BJ (cell line): ENCODE measurements around the gene ZIC5. TPM values are rescaled to one million over a fixed set of nuclear protein-coding genes. Genes with fewer than 3 reads are reported as not detected.
A peak's percentile ranks its signal among the peaks of the same experiment; 100 is the strongest.

Source experiments
- CTCF ChIA-PET: fragments of 350-600 bp; formaldehyde crosslinking; extraction: SDS; loops from one replicate; lab custom pipeline; 2021; ENCODE audit warnings: antibody characterized with exemption, inconsistent platforms; lab: Yijun Ruan, JAX
- POLR2A ChIA-PET: fragments of 300-600 bp; sonication (Branson Sonifier 250); formaldehyde crosslinking; extraction: SDS; loops from one replicate; lab custom pipeline; 2021; ENCODE audit warnings: antibody characterized with exemption; lab: Charles Lee
- DNase-seq: peaks from one replicate; pipeline ENCODE4 v3.0.0-alpha.2; 2011; ENCODE audit warnings: low read depth
- H3K27me3 ChIP-seq: 2 replicates; pipeline ENCODE4 v1.6.0; 2011; ENCODE audit warnings: low read length; ENCODE audit not compliant: control insufficient read depth, insufficient read depth
- H3K36me3 ChIP-seq: 2 replicates; pipeline ENCODE4 v1.5.1; 2011; ENCODE audit warnings: low read length; ENCODE audit not compliant: control insufficient read depth, insufficient read depth
- H3K4me3 ChIP-seq: 2 replicates; pipeline ENCODE4 v1.5.1; 2011; ENCODE audit warnings: low read depth, mild to moderate bottlenecking, control low read depth, low read length
- polyA plus RNA-seq: library from polyadenylated mRNA; depleted of rRNA; stranded (reverse); fragments of >200 nt; gene quantifications from 2 replicates; pipeline ENCODE4 v1.2.3, GENCODE V29; 2011; rRNA removed
- TF ChIP-seq, protein P1 (sequence below): IDR thresholded peaks from 2 replicates; pipeline ENCODE4 v1.5.1; 2011; ENCODE audit warnings: low read depth, mild to moderate bottlenecking, control low read depth, inconsistent platforms, low read length, moderate library complexity; ENCODE audit not compliant: insufficient read depth

Gene ZIC5
- polyA plus RNA-seq, 1 experiment, result not detected

DNA sequence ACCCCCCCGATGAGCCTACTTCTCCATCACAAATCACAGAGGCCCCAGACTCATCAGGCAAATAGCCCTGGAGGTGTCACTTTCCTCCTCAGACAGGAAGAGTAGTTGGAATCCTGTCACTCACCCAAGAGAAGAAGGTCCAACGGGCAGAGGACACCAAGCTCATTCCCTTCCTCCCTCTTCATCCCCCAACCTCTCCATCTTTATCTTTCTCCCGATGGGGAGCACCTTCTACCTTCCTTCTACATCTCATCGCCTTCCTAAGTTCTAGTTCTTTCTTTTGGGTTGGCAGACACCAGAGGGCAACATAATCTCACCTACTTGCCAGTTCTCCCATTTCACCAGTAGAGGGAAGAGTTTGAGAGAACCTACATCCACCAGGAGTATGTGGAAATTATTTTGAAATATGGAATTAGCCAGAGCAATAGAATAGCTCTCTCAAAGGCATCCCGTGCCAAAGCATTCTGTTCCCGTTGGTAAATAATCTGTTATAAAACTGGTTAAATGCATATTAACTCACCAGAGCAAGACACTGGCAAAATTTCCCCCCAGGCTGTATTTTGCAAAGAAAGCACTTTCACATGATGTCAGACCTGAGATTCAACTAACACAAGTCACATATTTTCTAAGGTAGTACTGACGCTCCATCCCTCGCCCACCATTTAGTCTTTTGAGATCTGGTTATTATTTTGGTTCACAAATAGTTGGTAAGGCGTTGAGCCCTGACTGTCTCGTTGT, 55.0 kb downstream of the ZIC5 start:
- TF ChIP-seq, protein P1, sequence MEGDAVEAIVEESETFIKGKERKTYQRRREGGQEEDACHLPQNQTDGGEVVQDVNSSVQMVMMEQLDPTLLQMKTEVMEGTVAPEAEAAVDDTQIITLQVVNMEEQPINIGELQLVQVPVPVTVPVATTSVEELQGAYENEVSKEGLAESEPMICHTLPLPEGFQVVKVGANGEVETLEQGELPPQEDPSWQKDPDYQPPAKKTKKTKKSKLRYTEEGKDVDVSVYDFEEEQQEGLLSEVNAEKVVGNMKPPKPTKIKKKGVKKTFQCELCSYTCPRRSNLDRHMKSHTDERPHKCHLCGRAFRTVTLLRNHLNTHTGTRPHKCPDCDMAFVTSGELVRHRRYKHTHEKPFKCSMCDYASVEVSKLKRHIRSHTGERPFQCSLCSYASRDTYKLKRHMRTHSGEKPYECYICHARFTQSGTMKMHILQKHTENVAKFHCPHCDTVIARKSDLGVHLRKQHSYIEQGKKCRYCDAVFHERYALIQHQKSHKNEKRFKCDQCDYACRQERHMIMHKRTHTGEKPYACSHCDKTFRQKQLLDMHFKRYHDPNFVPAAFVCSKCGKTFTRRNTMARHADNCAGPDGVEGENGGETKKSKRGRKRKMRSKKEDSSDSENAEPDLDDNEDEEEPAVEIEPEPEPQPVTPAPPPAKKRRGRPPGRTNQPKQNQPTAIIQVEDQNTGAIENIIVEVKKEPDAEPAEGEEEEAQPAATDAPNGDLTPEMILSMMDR, result peak; percentile 93

DNA sequence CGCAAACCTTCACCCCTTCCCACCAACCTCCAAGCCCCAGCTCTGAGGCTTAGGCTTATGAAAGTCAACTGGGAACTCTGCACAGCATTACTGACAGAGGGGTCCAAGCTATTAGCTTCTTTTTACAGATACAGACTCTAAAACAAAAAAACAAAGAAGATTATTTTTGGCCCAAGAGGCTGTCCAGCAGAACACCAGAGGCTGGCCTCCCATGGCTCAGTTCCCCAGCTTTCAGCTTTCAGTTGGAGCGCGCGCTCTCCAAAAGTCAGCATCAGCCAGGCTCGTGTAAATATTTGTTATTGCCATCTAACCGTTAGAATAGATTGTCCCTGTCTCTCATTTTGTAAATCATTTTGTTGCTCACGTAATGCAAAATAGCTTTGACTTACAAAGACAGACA, 58.4 kb downstream of the ZIC5 start:
- no peaks in the 10 kb centered on the region for H3K36me3 ChIP-seq
- POLR2A ChIA-PET, result interaction anchor here (0.5 kb wide), 1 partner anchor 15 kb away, joined by 6 read pairs; no protein-coding TSS in a partner anchor
- CTCF ChIA-PET, result interaction anchor here (0.7 to 2.1 kb wide), 6 partner anchors 70 to 602 kb away, joined by 3 to 5 read pairs (median 3); no protein-coding TSS in a partner anchor

More for the DNA sequence above, 55.0 kb downstream of the ZIC5 start:
- peaks cover 5% of the 10 kb centered on the region; the same call in 1 of the 2 replicates for H3K27me3 ChIP-seq
- H3K4me3 ChIP-seq, result no peak overlapping the region
- DNase-seq, result no peak
- ChIA-PET CTCF (interaction anchor here (0.7 to 3.0 kb wide), 16 partner anchors 9 to 610 kb away, joined by 3 to 32 read pairs (median 5); no protein-coding TSS in a partner anchor), POLR2A (no interaction called here)
- no peaks in the 10 kb centered on the region for H3K36me3 ChIP-seq

More for the DNA sequence above, 58.4 kb downstream of the ZIC5 start:
- Histone ChIP-seq H3K27me3 (peaks cover 9% of the 10 kb centered on the region; the same call in 1 of the 2 replicates), H3K4me3 (no peak overlapping the region)
- TF ChIP-seq, protein P1, result no peak
- DNase-seq, result no peak

Other genes with a start within 250 kb of the ZIC5 start
- not detected in 2 replicates for gene ZIC2, start 10.0 kb upstream of the ZIC5 start, polyA plus RNA-seq
- gene PCCA, start 117.3 kb upstream of the ZIC5 start, polyA plus RNA-seq, result 3.0 and 9.1 TPM in 2 replicates